HG03354 (cell line): ENCODE data around the gene RTBDN.

Experiments
- ATAC-seq: cut with Tn5 transposase; IDR thresholded peaks from one replicate; pipeline ENCODE4 v1.9.1; 2021; ENCODE audit warnings: mild to moderate bottlenecking; ENCODE audit not compliant: unreplicated experiment, poor library complexity, severe bottlenecking

The RTBDN gene

GRCh38 chr19:12834566-12834943 is at the start of gene RTBDN:
RTBDN (minus strand) TSS chr19:12834579; CDS start chr19:12829979, 4,600 bp downstream.
- ATAC-seq = no peak

- ATAC-seq = no peak
These were observed 48.2 kb upstream of the RTBDN start for GRCh38 chr19:12882589-12882988.

- peak; percentile 83 for ATAC-seq
These were observed 46.9 kb upstream of the RTBDN start, which contains the start of gene DNASE2 for GRCh38 chr19:12881172-12881808. DNASE2 (minus strand) TSS chr19:12881449; CDS start chr19:12881375, 74 bp downstream.

GRCh38 chr19:12880551-12881171 is 46.3 kb upstream of the RTBDN start:
- peak; percentile 23 for ATAC-seq

- ATAC-seq = no peak
These were observed 40.7 kb upstream of the RTBDN start for GRCh38 chr19:12875086-12875485.

- ATAC-seq = no peak
These were observed 39.7 kb upstream of the RTBDN start for GRCh38 chr19:12873891-12874745.

- ATAC-seq = no peak
These were observed 38.8 kb upstream of the RTBDN start for GRCh38 chr19:12872941-12873890.

GRCh38 chr19:12872255-12872654 is 37.9 kb upstream of the RTBDN start:
- ATAC-seq = no peak

- ATAC-seq = no peak
These were observed 37.3 kb upstream of the RTBDN start for GRCh38 chr19:12871681-12872080.

GRCh38 chr19:12868540-12869112 is 34.2 kb upstream of the RTBDN start:
- no peak for ATAC-seq

- no peak for ATAC-seq
These were observed 33.0 kb upstream of the RTBDN start for GRCh38 chr19:12867120-12868099.

- no peak for ATAC-seq
These were observed 32.2 kb upstream of the RTBDN start for GRCh38 chr19:12866416-12867119.

- no peak for ATAC-seq
These were observed 31.5 kb upstream of the RTBDN start for GRCh38 chr19:12865746-12866415.

GRCh38 chr19:12864721-12865715 is 30.6 kb upstream of the RTBDN start:
- no peak for ATAC-seq

GRCh38 chr19:12864143-12864542 is 29.8 kb upstream of the RTBDN start:
- ATAC-seq = no peak

GRCh38 chr19:12859546-12859945 is 25.2 kb upstream of the RTBDN start:
- no peak for ATAC-seq
